SH-SY5Y (cell line): ENCODE results near the gene CTTNBP2NL.

Source experiments
- GATA2 ChIP-seq: IDR thresholded peaks from 2 replicates; pipeline ENCODE4 v1.6.1; 2011; ENCODE audit warnings: mild to moderate bottlenecking, low read depth, low read length
- GATA3 ChIP-seq: IDR thresholded peaks from 2 replicates; pipeline ENCODE4 v1.6.1; 2011; ENCODE audit warnings: low read depth, mild to moderate bottlenecking, low read length, moderate library complexity

- TF ChIP-seq GATA3 (no peak), GATA2 (no peak)
Observed at GRCh38 chr1:112380356-112380755, 15.7 kb upstream of the CTTNBP2NL start.
